ENCODE results near the gene PROP1.
"Not testable (repeated sequence)": the region's sequence is repeated elsewhere in the genome, so short reads cannot be mapped to it uniquely, and the experiment has no call there.

The PROP1 gene

DNA sequence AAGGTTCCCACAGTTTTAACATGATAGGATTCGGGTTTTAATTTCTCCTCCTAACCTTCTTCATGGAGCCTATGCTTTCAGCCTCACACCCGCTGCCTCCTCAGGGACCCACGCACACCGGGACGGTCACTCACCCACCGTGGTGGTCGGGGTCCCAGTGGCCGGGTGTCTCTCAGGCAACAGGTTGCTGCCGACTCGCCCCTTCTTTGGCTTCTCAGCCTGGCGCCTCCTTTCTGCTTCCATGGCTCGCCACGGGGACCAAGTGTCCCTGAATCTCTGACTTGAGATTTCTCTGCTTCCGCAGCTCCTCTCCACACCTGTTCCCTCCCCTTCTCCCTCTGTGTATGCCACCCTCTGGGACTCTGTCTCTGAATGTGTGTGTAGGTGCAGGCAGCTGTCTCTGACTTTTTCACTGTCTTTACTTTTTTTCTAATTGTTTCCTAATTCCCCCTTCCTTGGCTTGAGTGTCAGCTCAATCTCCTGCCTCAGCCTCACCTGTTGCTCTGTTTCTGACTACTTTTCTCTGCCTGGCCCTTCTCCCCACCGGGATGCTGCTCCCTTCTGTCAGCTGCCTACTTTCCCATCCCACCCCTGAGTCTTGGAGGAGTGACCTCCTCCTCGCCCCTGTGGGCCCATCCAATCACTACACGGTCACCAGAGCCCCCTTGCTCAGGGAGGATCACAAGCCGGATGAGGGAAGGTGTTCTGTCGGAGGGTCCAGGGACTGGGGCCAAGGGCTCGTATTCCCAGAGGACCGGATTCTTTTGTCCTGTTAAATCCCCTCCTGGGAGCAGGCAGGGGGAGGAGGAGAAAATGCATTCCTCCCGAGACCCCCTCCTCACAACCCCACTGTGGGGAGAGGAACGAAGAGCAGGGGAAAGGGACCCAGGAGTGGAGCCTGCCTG lies at the start of gene PROP1:
Gene PROP1, minus strand, starts transcription at position 552 of the 905 bp plus-strand sequence. Its CDS starts 309 bp downstream, at position 243.
- DNase-seq (ENCODE audit: low read depth) = no peak

DNA sequence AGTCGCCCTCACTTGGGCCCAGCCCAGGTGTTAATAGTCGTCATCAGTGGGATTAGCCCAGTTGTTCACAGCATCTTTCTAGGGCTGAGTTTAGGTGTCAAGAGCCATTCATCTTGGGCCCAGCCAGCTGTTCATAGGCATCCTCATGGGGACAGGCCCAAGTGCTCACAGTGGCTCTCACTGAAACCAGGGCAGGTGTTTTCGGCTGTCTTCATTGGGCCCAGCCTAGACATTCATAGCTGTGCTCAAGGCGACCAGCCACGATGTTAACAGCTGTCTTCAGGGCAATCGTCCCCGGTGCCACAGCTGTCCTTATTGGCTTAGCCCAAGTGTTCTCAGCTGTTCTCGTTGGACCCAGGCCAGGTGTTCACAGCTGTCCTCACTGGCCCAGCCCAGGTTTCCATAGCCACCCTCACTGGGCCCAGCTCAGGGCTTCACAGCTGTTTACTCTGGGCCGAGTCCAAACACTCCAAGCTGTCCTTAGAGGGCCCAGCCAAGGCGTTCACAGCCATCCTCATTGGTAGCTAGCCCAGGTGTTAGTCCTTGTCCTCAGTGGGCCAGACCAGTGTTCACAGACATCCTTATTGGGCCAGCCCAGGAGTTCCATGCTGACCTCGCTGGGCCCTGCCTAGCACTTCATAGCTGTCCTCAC lies 23.5 kb upstream of the PROP1 start:
- not testable (repeated sequence) for DNase-seq (ENCODE audit: low read depth)

DNA sequence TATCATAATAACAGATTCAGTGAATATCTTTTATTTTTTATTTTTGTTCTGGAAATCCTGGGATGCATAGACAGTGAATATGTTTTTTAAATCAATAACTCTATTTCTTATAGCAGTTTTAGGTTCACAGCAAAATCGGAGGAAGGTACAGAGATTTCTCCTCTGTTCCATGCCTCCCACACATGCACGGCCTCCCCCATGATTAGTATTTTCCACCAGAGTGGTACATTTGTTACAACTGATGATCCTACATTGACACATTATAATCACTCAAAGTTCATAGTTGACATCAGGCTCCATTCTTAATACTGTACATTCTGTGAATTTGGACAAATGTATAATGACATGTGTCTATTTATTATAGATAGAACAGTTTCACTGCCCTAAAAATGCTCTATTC lies 16.7 kb upstream of the PROP1 start:
- peak; percentile 19 for DNase-seq (ENCODE audit: low read depth)

DNA sequence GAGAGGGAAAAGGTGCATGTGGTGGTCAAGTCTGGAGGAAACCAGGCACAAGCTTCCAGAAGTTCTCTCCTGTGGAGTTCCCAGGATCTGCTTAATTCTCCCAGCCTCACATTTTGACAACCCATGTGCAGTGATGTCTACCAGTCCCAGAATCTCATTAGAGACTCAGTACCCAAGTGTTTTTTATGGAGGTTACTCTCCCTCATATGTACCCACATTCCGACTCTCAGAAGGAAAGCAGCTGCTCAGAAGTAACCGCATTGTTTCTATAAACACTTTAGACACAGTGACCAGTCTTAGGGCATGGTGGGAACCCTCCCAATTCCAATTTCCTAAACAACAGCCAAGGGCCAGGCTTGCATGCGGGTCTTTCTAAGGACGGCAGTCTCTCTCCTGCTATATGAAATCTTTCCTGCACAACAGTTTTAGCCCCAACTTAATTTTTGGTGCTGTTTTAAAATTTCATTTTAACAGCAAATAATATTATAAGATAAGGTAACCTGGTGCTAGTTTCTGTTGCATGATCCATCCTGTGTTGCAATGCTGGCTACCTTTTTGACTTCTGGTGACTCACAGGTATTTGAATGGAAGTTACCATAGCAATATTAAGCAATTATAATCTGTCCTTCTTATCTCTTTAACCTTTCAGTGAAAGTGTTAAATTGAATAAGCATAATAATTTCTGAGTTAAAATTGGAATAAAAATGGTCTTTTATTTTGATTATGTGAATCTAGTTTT lies 15.9 kb upstream of the PROP1 start:
- not testable (repeated sequence) for DNase-seq (ENCODE audit: low read depth)

DNA sequence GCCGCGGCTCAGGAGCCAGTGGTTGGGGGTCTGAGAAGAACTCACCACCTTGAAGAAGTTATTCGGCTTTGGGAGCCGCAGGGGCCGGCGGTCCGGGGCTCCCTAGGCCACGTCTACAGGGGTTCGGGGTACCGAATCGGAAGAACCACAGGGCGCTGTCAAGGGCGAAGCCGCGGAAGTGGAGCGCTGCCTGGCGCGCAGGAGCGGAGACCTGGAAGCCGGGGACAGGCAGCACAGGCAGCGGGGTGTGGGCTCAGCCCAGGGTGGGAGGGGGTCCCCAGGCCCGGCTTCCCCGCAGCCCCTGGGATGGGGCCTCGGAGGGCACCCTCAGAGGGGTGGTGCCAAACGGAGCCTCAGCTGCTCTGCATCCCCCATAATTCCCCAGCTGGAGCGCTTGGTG lies 11.2 kb upstream of the PROP1 start:
- not testable (repeated sequence) for DNase-seq (ENCODE audit: low read depth)

DNA sequence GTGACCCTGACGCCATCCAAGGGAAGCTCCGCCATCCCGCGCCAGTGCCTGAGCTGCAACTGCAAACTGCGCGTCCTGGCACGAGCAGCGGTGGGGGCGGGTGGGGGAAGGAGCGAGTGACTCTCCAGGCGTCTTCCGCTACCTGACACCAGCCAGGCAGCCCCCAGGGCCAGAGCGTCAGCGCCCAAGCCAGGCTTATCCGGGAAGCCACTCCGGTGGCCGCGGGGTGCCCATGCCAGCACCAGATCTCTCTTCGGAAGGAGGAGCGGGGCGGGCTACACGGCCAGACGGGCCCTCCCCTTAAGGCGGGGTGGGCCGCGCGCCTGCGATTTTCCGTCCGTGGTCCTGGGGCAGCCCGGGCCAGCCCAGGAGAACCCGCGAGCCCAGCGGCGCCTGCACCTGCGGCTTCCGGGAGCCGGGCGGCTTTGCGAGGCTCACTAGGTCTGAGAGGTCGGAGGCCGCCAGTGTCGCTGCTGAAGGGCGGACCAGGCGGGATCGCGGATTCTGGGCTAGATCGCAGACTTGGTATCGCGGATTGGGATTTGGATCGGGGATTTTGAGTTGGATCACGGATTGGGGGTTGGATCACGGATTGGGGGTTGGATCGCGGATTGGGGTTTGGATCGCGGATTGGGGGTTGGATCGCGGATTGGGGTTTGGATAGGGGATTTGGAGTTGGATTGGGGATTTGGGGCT lies 10.6 kb upstream of the PROP1 start:
- not testable (repeated sequence) for DNase-seq (ENCODE audit: low read depth)

DNA sequence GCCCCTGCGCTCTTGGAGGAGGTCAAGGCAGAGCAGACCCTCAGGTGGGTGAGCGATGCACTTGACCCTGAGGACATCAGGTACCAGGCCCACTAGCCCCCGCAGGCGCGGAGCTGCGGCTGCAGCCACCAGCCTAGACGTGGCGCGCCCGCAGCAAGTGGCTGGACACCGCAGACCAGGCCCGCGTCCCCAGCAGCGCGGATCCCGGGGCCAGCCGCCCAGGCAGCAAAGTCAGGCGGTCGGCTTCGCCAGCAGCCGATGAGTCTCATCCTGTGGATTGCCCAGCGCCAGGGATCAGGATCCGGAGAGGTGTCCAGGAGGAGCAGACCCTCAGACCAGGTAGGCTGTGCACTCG lies 10.1 kb upstream of the PROP1 start:
- not testable (repeated sequence) for DNase-seq (ENCODE audit: low read depth)

DNA sequence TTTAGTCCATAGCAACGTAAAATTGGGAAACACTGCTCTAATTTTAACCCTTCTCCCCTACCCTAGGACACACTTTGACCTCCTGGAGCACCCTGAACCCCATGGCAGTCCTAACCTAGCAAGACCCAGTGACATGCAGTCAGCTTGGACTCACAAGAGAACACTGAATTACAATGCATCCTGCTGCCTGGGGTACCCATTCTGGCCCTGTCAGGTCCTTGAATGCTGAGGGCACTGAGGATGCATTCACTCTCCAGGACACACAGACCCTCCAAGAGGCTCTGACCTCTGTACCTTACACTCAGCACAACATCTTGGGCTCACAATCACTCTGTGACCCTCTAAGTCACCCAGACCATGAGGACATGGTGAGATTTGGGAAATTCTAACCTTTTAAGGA lies 1.8 kb upstream of the PROP1 start:
- DNase-seq (ENCODE audit: low read depth) = no peak

DNA sequence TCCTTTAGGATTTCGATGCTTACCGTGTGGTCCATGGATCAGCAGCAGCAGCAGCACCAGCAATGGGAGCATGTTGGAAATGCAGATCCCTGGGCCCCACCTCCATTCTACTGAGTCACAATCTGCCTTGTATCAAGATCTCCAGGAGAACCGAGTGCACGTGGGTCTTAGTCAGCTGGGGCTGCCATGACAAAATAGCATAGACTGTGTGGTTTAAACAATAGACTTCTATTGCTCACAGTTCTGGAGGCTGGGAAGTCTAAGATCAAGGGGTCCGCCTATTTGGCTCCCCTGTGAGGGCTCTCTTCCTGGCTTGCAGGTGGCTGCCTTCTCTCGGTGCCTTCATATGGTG lies 1.3 kb upstream of the PROP1 start:
- no peak for DNase-seq (ENCODE audit: low read depth)

DNA sequence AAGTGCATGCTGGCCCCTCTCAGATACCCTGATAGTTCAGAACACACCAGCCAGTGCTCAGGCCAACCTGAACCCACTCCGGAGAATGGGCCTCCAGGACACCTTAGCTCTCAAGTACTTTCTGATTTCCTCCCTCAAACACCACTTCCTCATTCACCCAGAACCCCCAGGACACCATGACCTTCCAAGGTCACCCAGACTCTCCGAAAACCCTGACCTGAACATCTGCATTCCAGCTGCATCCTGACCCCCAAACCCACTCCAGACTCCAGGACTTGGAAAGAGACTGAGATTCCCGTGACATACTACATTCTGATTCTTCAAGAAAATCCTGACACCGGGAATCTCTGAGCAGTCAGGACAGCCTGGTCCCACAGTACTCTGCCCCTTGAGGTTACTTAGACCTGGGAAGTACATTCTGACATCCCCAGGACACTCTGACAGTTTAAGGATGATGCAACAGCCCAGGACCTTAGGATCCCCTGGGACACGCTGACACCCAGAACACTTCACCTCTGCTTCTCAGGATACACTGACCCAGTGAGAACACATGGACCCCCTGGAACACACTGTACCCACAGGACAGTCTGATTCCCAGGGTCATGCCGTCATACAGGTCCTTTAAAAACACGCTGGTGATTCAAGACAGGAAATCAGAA lies 747 bp upstream of the PROP1 start:
- DNase-seq (ENCODE audit: low read depth) = no peak

DNA sequence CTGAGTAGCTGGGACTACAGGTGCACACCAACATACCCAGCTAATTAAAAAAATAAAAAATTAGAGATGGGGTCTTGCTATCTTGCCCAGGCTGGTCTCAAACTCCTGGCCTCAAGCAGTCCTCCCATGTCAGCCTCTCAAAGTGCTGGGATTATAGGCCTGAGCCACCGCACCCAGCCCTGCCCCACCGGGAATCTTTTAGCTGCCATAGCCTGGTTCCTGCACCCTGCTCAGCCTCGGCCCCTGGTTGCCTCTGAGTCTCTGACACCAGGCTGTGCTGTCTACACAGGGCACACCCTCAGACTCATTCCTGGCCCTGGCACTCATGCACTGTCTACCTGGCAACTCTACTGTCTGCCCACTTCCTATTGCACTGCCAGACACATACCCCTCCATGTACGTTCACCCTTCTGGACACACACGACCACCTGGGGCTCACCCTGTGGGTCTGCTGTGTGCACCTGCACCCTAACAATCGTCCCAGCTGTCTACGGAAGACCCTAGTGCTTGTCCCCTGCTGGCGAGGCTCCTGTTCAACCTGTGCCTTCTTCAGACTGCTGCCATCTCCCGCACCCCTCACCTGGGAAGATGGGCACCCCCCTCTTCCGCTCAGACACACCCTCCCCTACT lies 1.4 kb downstream of the PROP1 start:
- DNase-seq (ENCODE audit: low read depth) = no peak

DNA sequence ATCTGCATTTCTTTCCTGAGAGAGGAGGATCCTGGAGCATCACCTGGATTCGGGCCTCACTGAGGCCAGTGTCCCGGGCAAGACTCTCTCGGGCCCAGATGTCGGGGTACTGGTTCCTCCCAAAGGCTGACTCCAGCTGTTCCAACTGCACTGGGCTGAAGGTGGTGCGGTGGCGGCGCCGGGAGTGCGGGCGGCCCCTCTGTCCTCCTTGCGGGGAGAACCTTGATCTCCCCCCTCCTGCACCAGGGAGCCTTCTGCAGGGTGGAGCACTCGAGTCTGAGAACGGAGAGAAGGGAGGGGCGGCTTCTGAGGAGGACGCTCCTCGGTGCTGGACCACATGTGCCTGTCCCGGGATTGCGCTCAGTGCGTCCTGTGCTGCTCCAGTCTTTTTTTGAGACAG lies 2.0 kb downstream of the PROP1 start:
- DNase-seq (ENCODE audit: low read depth) = no peak

DNA sequence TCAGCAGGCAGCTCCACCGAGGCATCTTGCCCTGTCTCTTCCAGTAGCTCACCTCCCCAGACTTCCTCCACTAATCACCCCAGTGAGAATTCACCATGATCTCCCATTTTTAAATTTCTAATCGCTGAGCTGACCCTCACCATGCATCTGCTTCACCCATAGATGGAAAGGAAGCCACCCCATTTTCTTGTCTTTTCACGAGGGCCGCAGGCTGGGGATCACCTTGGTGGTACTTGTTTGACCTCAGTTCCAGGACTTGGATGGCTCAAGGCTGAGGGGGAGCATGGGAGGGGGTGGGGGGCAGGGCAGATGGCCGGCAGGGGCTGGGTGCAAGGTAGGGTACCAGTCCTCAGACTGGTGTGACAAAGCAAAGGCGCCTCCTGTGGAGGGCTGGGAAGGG lies 3.6 kb downstream of the PROP1 start:
- no peak for DNase-seq (ENCODE audit: low read depth)

DNA sequence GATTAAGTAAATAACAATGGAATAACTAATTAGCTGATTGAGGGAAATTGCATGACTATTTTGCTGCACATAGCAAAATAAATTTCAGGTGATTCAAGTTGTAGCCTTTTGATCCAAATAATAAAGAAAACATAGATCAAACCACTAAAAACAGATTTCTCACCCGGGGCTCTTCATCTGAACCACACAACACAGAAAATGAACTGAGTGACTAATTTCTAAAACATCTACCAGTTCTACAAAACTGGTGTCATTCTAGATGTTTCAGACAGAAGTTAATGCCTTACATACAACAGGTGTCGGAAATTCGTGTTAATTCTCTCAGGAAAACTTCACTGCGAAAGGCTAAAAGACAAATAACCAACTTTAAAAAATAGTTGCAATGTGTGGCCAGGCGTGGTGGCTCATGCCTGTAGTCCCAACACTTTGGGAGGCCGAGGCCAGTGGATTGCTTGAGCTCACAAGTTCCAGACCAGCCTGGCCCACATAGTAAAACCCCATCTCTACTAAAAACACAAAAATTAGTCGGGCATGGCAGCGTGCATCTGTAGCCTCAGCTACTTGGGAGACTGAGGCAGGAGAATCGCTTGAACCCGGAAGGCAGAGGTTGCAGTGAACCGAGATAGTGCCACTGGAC lies 6.9 kb downstream of the PROP1 start:
- no peak for DNase-seq (ENCODE audit: low read depth)

DNA sequence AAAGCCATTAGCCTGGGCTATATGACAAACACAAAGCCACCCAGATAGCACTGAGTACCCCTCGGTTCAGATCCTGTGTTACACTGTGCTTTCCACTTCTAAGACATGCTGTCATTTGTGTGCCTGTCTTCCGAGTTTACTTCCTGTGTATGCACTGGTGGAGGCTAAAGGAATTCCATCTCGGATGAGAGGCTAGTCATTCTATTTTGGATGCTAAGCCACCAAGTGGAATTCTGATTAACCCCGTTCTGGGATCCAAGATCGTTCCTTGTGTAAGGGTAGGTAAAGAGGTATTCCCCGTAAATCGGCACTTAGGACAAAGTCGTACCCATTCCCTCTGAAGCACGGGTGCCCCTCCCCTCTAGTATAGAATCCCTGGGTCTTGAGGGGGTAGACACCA lies 8.7 kb downstream of the PROP1 start:
- no peak for DNase-seq (ENCODE audit: low read depth)

DNA sequence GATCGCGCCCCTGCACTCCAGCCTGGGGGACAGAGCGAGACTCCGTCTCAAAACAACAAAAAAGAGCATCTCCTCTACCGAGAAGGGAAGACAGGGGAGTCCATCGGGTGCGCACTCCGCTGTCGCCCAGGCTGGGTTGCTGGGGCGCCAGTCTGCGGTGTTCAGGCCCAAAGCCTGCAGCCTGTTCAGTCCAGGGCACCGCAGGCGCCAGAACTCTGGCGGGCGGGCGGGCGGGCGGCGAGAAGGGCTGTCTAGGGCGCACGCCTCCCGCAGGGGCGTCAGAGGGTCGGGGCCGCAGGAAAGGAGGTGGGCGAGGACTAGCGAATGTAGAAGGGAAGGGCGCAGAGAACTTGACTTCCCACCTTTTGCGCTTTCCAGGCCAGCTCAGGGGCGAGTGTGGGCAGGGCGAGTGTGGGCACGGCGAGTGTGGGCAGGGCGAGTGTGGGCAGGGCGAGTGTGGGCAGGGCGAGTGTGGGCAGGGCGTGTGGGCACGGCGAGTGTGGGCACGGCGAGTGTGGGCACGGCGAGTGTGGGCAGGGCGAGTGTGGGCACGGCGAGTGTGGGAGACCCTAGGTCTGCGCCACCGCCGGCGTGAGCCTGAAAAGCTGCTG lies 10.5 kb downstream of the PROP1 start:
- no peak for DNase-seq (ENCODE audit: low read depth)

DNA sequence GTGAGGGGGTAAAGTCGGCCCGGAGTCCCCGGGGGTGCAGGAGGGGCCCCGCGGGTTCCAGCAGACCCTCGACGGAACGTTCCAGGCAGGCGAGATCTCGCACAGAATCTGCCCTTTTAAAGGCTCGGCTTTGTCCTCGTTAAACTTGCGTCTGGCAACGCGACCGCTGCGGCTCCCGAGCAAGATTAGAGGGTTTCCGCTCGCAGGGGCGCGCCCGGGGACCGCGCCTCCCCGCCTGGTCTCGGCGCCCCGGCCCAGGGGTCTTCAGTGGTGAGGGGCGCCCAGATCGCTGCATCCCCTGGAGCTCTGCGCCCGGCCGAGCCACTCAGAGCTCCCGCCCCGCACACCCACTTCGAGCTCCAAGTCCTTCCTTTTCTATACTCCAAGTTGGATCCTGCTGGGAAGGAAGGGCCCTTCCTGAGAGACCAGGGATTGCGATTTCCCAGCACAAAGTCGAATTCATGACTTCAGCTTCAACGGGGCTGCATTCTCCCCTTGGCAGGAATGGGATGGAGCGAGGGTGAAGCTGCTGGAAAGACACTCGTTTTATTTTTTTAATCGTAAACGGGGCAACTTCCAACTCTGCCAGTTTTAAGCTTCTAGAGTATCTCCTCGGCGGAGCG lies 11.3 kb downstream of the PROP1 start:
- DNase-seq (ENCODE audit: low read depth) = no peak

DNA sequence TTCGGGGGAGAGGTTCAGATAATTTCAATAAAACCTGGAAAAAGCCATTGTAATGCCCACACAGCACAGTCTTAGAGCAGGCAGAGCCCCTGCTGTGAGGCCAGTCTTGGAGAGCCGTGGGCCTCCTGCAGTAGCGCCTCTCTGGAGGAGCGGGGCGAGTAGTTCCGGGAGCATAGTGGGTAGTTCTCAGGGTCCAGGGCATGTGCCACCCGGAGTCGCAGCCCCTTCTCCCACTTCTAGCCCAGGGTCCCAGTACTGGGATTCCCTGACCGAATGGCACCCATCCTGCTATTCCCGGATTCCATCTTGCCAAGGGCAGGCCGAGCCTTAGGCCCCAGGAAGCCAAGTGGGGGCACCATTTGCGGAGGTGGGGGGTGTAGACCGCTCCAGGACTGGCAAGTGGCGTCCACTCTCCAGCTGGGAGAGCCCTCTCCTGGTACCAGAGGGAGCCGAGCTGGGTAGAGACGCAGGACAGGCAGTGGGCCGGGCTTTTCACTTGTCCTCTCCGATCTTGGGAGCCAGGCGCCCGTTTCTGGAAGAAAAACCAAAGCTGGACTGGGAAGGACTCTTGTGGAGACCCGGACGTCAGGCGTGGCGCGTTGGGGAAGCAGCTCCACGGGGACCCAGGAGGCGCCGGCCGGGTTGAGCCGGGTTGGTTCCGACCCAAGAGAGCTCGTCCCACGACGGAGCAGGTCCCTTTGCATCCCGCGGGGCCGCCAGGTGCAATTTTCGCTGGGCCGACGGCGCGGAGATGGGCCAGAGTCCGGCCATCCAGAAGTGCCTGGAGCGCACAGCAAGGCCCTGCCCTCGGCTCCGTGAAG lies 12.1 kb downstream of the PROP1 start:
- DNase-seq (ENCODE audit: low read depth) = no peak

DNA sequence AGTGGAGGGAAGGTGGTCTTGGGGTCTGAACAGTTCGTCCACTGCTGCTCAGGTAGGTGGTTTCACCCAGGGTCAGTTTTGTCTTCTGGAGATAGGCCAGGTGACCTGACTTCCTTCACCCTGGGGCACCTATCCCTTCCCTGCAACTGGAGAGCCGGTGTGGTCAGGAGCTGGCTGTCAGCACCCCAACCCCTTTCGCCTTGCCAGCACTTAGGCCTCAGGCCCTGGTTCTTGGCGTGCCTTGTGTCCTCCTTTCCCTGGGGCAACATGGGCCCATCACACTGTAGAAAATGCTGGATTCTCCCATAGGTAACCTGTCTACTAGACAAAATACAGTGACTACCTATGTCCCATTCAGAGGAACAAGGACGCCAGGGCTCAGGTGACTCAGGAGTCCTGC lies 13.1 kb downstream of the PROP1 start:
- DNase-seq (ENCODE audit: low read depth) = no peak
